Ectodermal cell (in vitro differentiated cells): ENCODE data around the gene AGAP3.

Experiments
- H3K27ac ChIP-seq: 2 replicates; pipeline ENCODE4 v1.7.0; 2013; ENCODE audit warnings: mild to moderate bottlenecking, low read depth, low read length; ENCODE audit not compliant: insufficient read depth, poor library complexity, severe bottlenecking
- H3K27me3 ChIP-seq: 2 replicates; pipeline ENCODE4 v1.7.0; 2013; ENCODE audit warnings: mild to moderate bottlenecking, low read length; ENCODE audit not compliant: insufficient read depth, control insufficient read depth, poor library complexity, severe bottlenecking
- H3K36me3 ChIP-seq: one replicate; pipeline ENCODE4 v1.7.0; 2013; ENCODE audit warnings: low read length; ENCODE audit not compliant: control insufficient read depth, insufficient read depth
- H3K4me1 ChIP-seq: one replicate; pipeline ENCODE4 v1.7.0; 2013; ENCODE audit warnings: low read length; ENCODE audit not compliant: control insufficient read depth, insufficient read depth
- H3K4me3 ChIP-seq: 2 replicates; pipeline ENCODE4 v1.7.0; 2013; ENCODE audit warnings: low read depth, low read length, control low read depth; ENCODE audit not compliant: insufficient read depth
- H3K9me3 ChIP-seq: 2 replicates; pipeline ENCODE4 v1.7.0; 2013; ENCODE audit warnings: mild to moderate bottlenecking, low read length, moderate library complexity; ENCODE audit not compliant: control insufficient read depth
- WGBS, 2 experiments: methylation state at CpG; one replicate each; pipeline ENCODE4 v1.1.7; 2013; ENCODE audit warnings: missing lambda C conversion rate in 2 of 2; 5-methylcytosine and 5-hydroxymethylcytosine counted together

Gene AGAP3

GRCh38 chr7:151131592-151132293 is 45.5 kb downstream of the AGAP3 start:
- no peak overlapping the region for H3K4me3 ChIP-seq
- H3K27me3 ChIP-seq, result no peaks in the 10 kb centered on the region
- H3K27ac ChIP-seq, result no peak overlapping the region
- H3K4me1 ChIP-seq, result peaks cover 8% of the 10 kb centered on the region
- peaks cover 15% of the 10 kb centered on the region for H3K36me3 ChIP-seq
- WGBS, 2 experiments, result 92 to 93% methylated on average over 19 of the region's 19 CpGs
- no peaks in the 10 kb centered on the region for H3K9me3 ChIP-seq

DNA sequence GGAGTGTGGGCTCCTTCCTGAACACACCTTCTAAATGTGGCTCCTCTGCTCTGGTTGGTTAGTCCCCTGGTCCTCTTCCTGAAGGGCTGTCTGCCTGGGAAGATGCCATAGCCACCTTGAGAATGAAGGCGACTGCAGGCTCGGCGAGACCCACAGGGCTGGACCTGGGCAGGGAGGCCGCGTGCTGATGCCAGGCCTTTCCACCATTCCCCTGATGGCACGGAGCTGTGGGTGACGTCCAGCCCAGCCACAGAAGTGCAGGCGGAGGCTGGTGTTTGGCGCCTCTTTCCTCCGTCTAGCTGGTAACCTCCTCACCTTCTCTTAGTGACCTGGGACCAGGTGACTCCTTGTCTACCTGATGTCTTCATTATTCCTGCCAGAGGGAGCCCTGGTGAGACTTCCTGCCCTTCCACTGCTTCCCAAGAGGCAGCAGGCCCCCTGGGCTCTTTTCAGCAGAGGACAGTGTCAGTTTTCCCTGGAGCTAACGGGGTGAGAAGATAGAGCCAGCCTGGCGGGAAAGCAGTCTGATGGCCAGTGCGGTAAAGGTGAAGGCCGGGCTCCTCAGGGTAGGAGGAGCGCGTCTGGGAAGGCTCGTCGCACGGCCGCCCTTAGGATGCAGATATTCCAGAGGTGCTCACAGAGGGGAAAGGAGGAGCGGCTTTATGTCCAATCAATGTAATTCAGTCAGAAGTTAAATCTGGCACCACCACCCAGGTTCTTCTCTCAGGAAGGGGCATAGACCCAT is 46.4 kb downstream of the AGAP3 start:
- Histone ChIP-seq H3K27me3 (no peaks in the 10 kb centered on the region), H3K36me3 (peaks cover 15% of the 10 kb centered on the region), H3K27ac (no peak overlapping the region), H3K4me3 (no peak overlapping the region), H3K4me1 (peaks cover 10% of the 10 kb centered on the region), H3K9me3 (no peaks in the 10 kb centered on the region)
- 93 to 94% methylated on average over 21 of the region's 21 CpGs for WGBS, 2 experiments

DNA sequence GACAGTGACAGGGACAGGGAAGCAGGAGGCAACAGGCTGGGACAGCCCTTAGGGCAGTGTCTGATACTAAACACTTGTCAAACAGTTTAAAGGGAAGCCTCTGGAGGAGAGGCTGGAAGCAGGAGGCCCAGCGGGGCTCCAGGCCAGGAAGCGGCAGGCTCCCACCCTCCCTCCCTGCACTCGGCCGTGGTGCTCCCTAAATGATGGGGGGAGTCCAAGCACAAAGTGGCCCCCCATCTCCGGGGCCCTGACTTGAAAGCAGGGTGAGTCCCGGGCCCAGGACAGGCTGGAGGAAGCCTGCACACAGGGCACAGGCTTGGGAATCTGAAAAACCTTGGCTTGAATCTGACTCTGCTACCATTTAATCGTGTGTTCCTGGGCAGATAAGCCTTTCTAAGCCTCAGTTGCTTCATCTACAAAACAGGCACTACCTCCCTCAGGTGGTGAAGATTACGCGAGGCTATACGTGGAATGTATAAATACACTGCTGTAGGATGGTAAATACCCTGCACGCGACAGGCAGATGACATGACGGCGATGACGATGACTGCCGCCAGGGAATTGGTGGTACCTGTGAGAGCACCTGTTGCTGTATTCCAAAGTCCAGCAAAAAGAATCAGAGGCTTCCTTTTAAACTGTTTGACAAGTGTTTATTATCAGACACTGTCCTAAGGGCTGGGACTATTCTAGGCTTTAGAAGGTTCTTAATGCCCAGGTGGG is 47.2 kb downstream of the AGAP3 start:
- Histone ChIP-seq H3K4me1 (peaks cover 17% of the 10 kb centered on the region), H3K4me3 (no peak overlapping the region), H3K36me3 (peaks cover 15% of the 10 kb centered on the region), H3K27me3 (no peaks in the 10 kb centered on the region), H3K9me3 (no peaks in the 10 kb centered on the region), H3K27ac (no peak overlapping the region)
- WGBS, 2 experiments, result 95 to 96% methylated on average over 16 of the region's 16 CpGs

GRCh38 chr7:151133986-151134742 is 47.9 kb downstream of the AGAP3 start:
- H3K27me3 ChIP-seq, result no peaks in the 10 kb centered on the region
- H3K9me3 ChIP-seq, result no peaks in the 10 kb centered on the region

GRCh38 chr7:151134743-151135524 is 48.7 kb downstream of the AGAP3 start:
- Histone ChIP-seq H3K27me3 (no peaks in the 10 kb centered on the region), H3K4me3 (no peak overlapping the region), H3K4me1 (peaks cover 26% of the 10 kb centered on the region), H3K27ac (no peak overlapping the region), H3K9me3 (no peaks in the 10 kb centered on the region), H3K36me3 (peaks cover 15% of the 10 kb centered on the region)
- 95 to 96% methylated on average over 14 of the region's 14 CpGs for WGBS, 2 experiments

More at GRCh38 chr7:151133986-151134742, 47.9 kb downstream of the AGAP3 start:
- WGBS, 2 experiments, result 93 to 94% methylated on average over 24 of the region's 24 CpGs
- peaks cover 25% of the 10 kb centered on the region for H3K4me1 ChIP-seq
- H3K4me3 ChIP-seq, result no peak overlapping the region
- H3K36me3 ChIP-seq, result peaks cover 15% of the 10 kb centered on the region
- no peak overlapping the region for H3K27ac ChIP-seq

DNA sequence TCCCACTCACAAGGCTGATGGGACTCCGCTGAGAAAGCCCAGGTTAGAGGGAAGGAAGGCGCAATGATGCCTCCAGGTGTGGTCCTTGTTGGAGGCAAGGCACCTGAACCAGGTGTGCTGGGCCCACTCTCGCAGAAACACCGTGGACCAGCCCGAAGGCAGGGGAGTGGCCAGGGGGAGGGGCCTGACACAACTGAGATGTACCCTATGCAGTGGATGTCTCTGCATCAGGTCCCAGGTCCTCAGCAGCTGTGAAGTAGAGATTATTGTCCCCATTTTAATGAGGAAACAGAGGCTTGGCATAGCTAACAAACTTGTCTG is 49.2 kb downstream of the AGAP3 start:
- Histone ChIP-seq H3K4me3 (no peak overlapping the region), H3K9me3 (no peaks in the 10 kb centered on the region), H3K4me1 (peaks cover 26% of the 10 kb centered on the region), H3K36me3 (peaks cover 15% of the 10 kb centered on the region), H3K27me3 (no peaks in the 10 kb centered on the region), H3K27ac (no peak overlapping the region)
- 93 to 97% methylated on average over 5 of the region's 5 CpGs for WGBS, 2 experiments

DNA sequence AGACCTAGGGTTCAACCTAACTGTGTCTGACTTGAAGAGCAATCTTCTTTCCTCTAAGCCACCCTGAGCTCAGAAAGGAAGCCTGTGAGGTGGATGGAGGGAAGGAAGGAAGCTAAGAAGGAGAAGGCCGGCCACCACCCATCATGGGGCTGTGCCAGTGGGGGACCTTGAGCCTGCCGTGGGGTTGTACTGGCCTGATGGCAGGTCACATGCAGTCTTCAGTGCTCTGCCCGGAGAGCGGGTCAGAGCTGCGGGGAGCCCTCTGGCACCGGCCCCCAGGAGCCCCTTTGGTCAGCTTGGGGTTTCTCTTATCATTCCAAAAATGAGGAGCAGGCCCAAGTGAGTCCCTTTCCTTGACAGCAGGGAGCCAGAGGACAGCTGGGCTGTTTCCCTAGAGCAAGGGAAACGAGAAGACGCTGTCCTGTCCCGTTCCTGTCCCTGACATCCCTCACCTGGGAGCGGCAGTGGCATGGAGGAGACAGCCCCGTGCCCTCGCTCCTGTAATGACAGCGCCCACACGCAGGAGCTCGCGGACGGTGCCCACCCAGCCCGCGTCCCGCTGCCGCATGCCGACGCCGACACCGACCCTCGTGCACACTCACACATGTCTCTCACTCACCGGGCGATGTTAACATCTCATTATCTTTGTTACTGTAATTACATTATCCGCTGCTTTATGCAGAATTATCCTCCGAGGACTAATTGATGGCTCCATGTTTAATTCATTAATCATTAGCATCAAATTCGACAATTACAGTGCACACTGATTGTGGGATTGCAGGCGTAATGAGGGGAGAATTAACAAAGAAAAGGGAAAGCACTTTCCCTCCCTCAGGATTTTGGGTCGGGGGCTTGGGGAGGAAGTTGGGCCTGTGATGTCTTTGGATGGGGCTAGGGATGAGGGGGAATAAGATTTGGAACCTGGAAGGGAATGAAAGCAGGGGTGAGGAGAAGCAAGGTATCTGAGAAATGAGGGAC is 49.9 kb downstream of the AGAP3 start:
- Histone ChIP-seq H3K4me3 (no peak overlapping the region), H3K36me3 (peaks cover 15% of the 10 kb centered on the region), H3K4me1 (peaks cover 29% of the 10 kb centered on the region), H3K9me3 (no peaks in the 10 kb centered on the region), H3K27me3 (no peaks in the 10 kb centered on the region), H3K27ac (no peak overlapping the region)
- WGBS, 2 experiments, result 94% methylated on average over 32 to 33 of the region's 33 CpGs

DNA sequence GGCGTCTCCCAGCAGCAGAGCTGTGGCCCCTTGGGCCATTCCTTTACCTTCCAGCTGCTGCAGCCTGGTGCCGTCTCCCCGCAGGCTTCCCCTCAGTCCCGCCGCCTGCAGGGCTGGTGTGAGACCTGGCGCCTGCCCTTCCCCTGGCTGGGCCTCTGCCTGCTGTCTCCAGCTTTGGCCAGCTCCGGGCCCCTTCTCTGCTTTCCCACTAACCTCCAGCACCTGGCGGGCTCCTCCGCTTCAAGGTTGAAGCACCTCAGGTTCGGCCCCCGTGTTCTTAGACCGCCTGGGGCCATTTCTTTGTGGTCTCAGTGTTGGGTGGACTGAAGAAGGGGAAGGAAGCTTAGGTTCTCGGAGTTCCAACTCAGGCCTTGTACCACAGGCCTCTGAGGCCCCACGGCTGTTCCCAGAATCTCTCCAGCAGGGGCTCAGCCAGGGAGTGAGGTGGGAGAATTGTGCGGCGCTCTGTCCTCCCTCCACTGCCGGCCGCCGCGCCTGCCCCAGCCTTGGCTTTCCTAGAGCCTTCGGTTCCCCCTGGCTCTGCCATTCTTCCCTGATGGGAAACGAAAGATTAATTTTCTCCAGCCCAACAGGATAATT is 50.9 kb downstream of the AGAP3 start:
- 75 to 78% methylated on average over 21 to 22 of the region's 22 CpGs for WGBS, 2 experiments
- Histone ChIP-seq H3K27me3 (no peaks in the 10 kb centered on the region), H3K27ac (no peak overlapping the region), H3K9me3 (no peaks in the 10 kb centered on the region), H3K36me3 (peaks cover 13% of the 10 kb centered on the region), H3K4me1 (peaks cover 39% of the 10 kb centered on the region), H3K4me3 (no peak overlapping the region)
